ENCODE results near the gene TRPM6.

The TRPM6 gene

GRCh38 chr9:74920944-74921626 is 33.4 kb upstream of the TRPM6 start:
- no peak for TF ChIP-seq CTCF (IDR thresholded peaks at IDR 0.05; ENCODE audit: insufficient read depth, low read length, poor library complexity, severe bottlenecking)
- no peak for TF ChIP-seq EZH2phosphoT487 (conservative IDR thresholded peaks at IDR 0.05; ENCODE audit: low read length)
- no peaks in the 10 kb centered on the region for H3F3A ChIP-seq (ENCODE audit: insufficient read depth)
- H3K4me2 ChIP-seq (ENCODE audit: low read depth, low read length, poor library complexity, severe bottlenecking): no peak overlapping the region
- H3K36me3 ChIP-seq (ENCODE audit: low read length): no peaks in the 10 kb centered on the region
- H3K4me3 ChIP-seq (ENCODE audit: insufficient read depth, low read length, poor library complexity, severe bottlenecking): no peak overlapping the region
- no peaks in the 10 kb centered on the region for H3K9me2 ChIP-seq (replicated peaks; ENCODE audit: insufficient read depth, low read length)
- H4K20me1 ChIP-seq (ENCODE audit: low read depth, low read length): no peaks in the 10 kb centered on the region
- H3K79me2 ChIP-seq (ENCODE audit: insufficient read depth, low read length): no peaks in the 10 kb centered on the region
- no peaks in the 10 kb centered on the region for H3K27me3 ChIP-seq (ENCODE audit: low read length)
- no peak overlapping the region for H2AFZ ChIP-seq (ENCODE audit: low read depth, low read length, severe bottlenecking)
- no peak overlapping the region for H3K27ac ChIP-seq (ENCODE audit: low read depth, low read length)
- no peak overlapping the region for H3K9ac ChIP-seq (ENCODE audit: low read length)
- no peaks in the 10 kb centered on the region for H3K9me3 ChIP-seq (ENCODE audit: insufficient read depth, low read length)

- Histone ChIP-seq H3K27me3 (ENCODE audit: low read length) (no peaks in the 10 kb centered on the region), H3K27ac (ENCODE audit: low read depth, low read length) (no peak overlapping the region), H3K79me2 (ENCODE audit: insufficient read depth, low read length) (no peaks in the 10 kb centered on the region), H2AFZ (ENCODE audit: low read depth, low read length, severe bottlenecking) (no peak overlapping the region), H3K9ac (ENCODE audit: low read length) (no peak overlapping the region), H3K36me3 (ENCODE audit: low read length) (no peaks in the 10 kb centered on the region), H3F3A (ENCODE audit: insufficient read depth) (no peaks in the 10 kb centered on the region), H3K9me3 (ENCODE audit: insufficient read depth, low read length) (no peaks in the 10 kb centered on the region), H4K20me1 (ENCODE audit: low read depth, low read length) (no peaks in the 10 kb centered on the region), H3K9me2 (replicated peaks; ENCODE audit: insufficient read depth, low read length) (no peaks in the 10 kb centered on the region), H3K4me3 (ENCODE audit: insufficient read depth, low read length, poor library complexity, severe bottlenecking) (no peak overlapping the region), H3K4me2 (ENCODE audit: low read depth, low read length, poor library complexity, severe bottlenecking) (no peak overlapping the region)
- TF ChIP-seq CTCF (IDR thresholded peaks at IDR 0.05; ENCODE audit: insufficient read depth, low read length, poor library complexity, severe bottlenecking): no peak
- no peak for TF ChIP-seq EZH2phosphoT487 (conservative IDR thresholded peaks at IDR 0.05; ENCODE audit: low read length)
Measured at GRCh38 chr9:74910036-74910435, 22.3 kb upstream of the TRPM6 start.

- H3K9ac ChIP-seq (ENCODE audit: low read length): no peak overlapping the region
- H3K9me3 ChIP-seq (ENCODE audit: insufficient read depth, low read length): no peaks in the 10 kb centered on the region
- no peak overlapping the region for H3K4me2 ChIP-seq (ENCODE audit: low read depth, low read length, poor library complexity, severe bottlenecking)
- no peaks in the 10 kb centered on the region for H3F3A ChIP-seq (ENCODE audit: insufficient read depth)
- no peaks in the 10 kb centered on the region for H3K79me2 ChIP-seq (ENCODE audit: insufficient read depth, low read length)
- no peaks in the 10 kb centered on the region for H3K36me3 ChIP-seq (ENCODE audit: low read length)
- no peak overlapping the region for H2AFZ ChIP-seq (ENCODE audit: low read depth, low read length, severe bottlenecking)
- H3K27me3 ChIP-seq (ENCODE audit: low read length): no peaks in the 10 kb centered on the region
- H3K4me3 ChIP-seq (ENCODE audit: insufficient read depth, low read length, poor library complexity, severe bottlenecking): no peak overlapping the region
- H3K9me2 ChIP-seq (replicated peaks; ENCODE audit: insufficient read depth, low read length): no peaks in the 10 kb centered on the region
- TF ChIP-seq EZH2phosphoT487 (conservative IDR thresholded peaks at IDR 0.05; ENCODE audit: low read length) (no peak), CTCF (IDR thresholded peaks at IDR 0.05; ENCODE audit: insufficient read depth, low read length, poor library complexity, severe bottlenecking) (no peak)
- no peaks in the 10 kb centered on the region for H4K20me1 ChIP-seq (ENCODE audit: low read depth, low read length)
- no peak overlapping the region for H3K27ac ChIP-seq (ENCODE audit: low read depth, low read length)
Measured at GRCh38 chr9:74908665-74909064, 20.9 kb upstream of the TRPM6 start.

Measured in SU-DHL-6 (cell line).